Ascending aorta (tissue), 2 donors: ENCODE results near the gene FAIM2. TPM values are rescaled to one million over a fixed set of nuclear protein-coding genes. Genes with fewer than 3 reads are reported as not detected.

Experiments
- DNase-seq, 2 donors: peaks; one replicate each; pipeline ENCODE4 v3.0.0-alpha.2; 2019; ENCODE audit warnings: low spot score in 2 of 2
- H3K27ac ChIP-seq, 2 donors: fragments of 200-600 bp; sonication (generic); one replicate each; pipeline ENCODE4 v1.5.1; 2016 to 2017; ENCODE audit warnings: mild to moderate bottlenecking in 1 of 2
- H3K27me3 ChIP-seq: fragments of 200-600 bp; sonication (generic); one replicate; pipeline ENCODE4 v1.5.1; 2017
- H3K36me3 ChIP-seq, 2 donors: fragments of 200-600 bp; sonication (generic); one replicate each; pipeline ENCODE4 v1.5.1; 2016
- H3K4me1 ChIP-seq, 2 donors: fragments of 200-600 bp; sonication (generic); one replicate each; pipeline ENCODE4 v1.5.1; 2016 to 2017; ENCODE audit warnings: mild to moderate bottlenecking in 1 of 2
- H3K4me3 ChIP-seq, 2 donors: fragments of 200-600 bp; sonication (generic); one replicate each; pipeline ENCODE4 v1.5.1; 2016 to 2017; ENCODE audit warnings: mild to moderate bottlenecking in 1 of 2
- H3K9me3 ChIP-seq, 2 donors: fragments of 200-600 bp; sonication (generic); one replicate each; pipeline ENCODE4 v1.5.1; 2016
- intact Hi-C: fragments of 100-400 bp; cut with DNase I; formaldehyde crosslinking; loops from one replicate; pipeline ENCODE4 v1.15.1; 2023
- total RNA-seq: library from RNA; depleted of rRNA; stranded (reverse); fragments of >200 nt; gene quantifications from one replicate; pipeline ENCODE4 v1.1.0, GENCODE V29; 2016
- TF ChIP-seq, protein P1 (sequence below), 3 experiments: fragments of 200-600 bp in 2 of 3; fragments of 450-650 bp in 1 of 3; sonication (generic) in 2 of 3; IDR thresholded peaks; one replicate each; pipeline ENCODE4 v1.5.1; 2016 to 2019; ENCODE audit warnings: antibody characterized with exemption in 3 of 3, mild to moderate bottlenecking in 1 of 3, moderate library complexity in 1 of 3

The FAIM2 gene
- total RNA-seq, 1 donor from 2014 or later, result 0.75 TPM

DNA sequence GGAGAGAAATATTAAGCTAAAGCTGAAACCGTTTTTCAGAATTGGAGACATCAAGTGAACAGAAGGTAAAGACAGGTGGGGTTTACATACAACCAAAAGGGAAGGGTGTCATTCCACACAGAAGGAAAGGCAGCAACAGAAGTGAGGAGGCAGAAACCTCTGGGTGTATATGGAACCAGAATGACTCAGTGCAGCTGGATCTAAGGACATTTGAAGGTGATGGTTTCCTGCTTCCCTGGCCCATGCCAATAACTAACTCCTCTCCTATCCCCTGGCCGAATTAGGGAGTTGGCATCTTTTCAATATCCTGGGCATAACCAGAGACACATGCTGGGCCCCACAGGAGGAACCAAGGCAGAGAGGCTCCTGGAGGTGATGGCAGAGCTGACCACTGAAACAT is 83.9 kb downstream of the FAIM2 start:
- intact Hi-C loops, result no loop called here

DNA sequence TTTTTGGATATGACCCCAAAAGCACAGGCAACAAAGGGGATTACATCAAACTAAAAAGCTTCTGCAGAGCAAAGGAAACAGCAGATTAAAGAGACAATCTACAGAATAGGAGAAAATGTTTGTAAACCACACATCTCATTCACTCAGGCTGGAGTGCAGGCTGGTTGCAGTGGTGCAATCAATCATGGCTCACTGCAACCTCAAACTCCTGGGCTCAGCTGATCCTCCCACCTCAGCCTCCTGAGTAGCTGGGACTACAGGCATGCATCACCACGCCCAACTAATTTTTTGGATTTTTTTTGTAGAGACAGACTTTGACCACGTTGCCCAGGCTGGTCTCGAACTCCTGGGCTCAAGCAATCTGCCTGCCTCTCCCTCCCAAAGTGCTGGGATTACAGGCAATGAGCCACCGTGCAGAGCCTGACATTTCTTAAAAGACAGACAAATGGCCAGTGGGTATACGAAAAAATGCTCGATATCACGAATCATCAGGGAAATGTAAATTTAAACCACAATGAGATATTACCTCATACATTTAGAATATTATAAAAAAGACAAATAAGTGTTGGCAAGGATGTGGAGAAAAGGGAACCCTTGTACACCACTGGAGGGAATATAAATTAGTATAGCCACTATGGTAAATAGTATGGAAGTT is 85.3 kb downstream of the FAIM2 start:
- intact Hi-C loops, result no loop called here
- Histone ChIP-seq H3K27ac (no peak overlapping the region), H3K4me1 (peaks cover 0 to 7% of the 10 kb centered on the region in 2 donors), H3K36me3 (peaks cover 3 to 7% of the 10 kb centered on the region in 2 donors), H3K4me3 (no peak overlapping the region), H3K9me3 (no peaks in the 10 kb centered on the region), H3K27me3 (no peaks in the 10 kb centered on the region)
- no peak for DNase-seq
- TF ChIP-seq, protein P1, sequence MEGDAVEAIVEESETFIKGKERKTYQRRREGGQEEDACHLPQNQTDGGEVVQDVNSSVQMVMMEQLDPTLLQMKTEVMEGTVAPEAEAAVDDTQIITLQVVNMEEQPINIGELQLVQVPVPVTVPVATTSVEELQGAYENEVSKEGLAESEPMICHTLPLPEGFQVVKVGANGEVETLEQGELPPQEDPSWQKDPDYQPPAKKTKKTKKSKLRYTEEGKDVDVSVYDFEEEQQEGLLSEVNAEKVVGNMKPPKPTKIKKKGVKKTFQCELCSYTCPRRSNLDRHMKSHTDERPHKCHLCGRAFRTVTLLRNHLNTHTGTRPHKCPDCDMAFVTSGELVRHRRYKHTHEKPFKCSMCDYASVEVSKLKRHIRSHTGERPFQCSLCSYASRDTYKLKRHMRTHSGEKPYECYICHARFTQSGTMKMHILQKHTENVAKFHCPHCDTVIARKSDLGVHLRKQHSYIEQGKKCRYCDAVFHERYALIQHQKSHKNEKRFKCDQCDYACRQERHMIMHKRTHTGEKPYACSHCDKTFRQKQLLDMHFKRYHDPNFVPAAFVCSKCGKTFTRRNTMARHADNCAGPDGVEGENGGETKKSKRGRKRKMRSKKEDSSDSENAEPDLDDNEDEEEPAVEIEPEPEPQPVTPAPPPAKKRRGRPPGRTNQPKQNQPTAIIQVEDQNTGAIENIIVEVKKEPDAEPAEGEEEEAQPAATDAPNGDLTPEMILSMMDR (IDR thresholded peaks at IDR 0.05), result no peak

More for the DNA sequence above, 83.9 kb downstream of the FAIM2 start:
- no peak for DNase-seq
- TF ChIP-seq, protein P1 (IDR thresholded peaks at IDR 0.05), result no peak
- Histone ChIP-seq H3K9me3 (no peaks in the 10 kb centered on the region), H3K36me3 (peaks cover 3 to 7% of the 10 kb centered on the region in 2 donors), H3K27ac (no peak overlapping the region), H3K4me1 (peaks cover 0 to 12% of the 10 kb centered on the region in 2 donors), H3K27me3 (no peaks in the 10 kb centered on the region), H3K4me3 (no peak overlapping the region)

Other genes starting within 250 kb of the FAIM2 start
- 30.4 TPM for gene FMNL3, start 196.5 kb downstream of the FAIM2 start, total RNA-seq
- 188 TPM for gene TMBIM6, start 162.3 kb downstream of the FAIM2 start, total RNA-seq
- 33.4 TPM for gene NCKAP5L, start 75.5 kb downstream of the FAIM2 start, total RNA-seq
- 2.6 TPM for gene BCDIN3D, start 60.8 kb downstream of the FAIM2 start, total RNA-seq
- gene AQP2, start 46.8 kb upstream of the FAIM2 start, total RNA-seq, result not detected
- not detected for gene AQP5, start 58.0 kb upstream of the FAIM2 start, total RNA-seq
- not detected for gene AQP6, start 69.0 kb upstream of the FAIM2 start, total RNA-seq
- gene RACGAP1, start 121.6 kb upstream of the FAIM2 start, total RNA-seq, result 5.1 TPM
- not detected for gene ASIC1, start 153.7 kb upstream of the FAIM2 start, total RNA-seq
- 277 TPM for gene SMARCD1, start 181.4 kb upstream of the FAIM2 start, total RNA-seq
- 12.2 TPM for gene GPD1, start 200.1 kb upstream of the FAIM2 start, total RNA-seq
- 19.8 TPM for gene COX14, start 208.3 kb upstream of the FAIM2 start, total RNA-seq